Endometrium (tissue), 2 donors: ENCODE results near the gene PRKCH.

ENCODE experiments used
- FAIRE-seq: peaks from 2 replicates; lab custom pipeline; 2012; peaks lifted over from hg19 to GRCh38; lab: Jason Lieb, UNC
- donor health status: control.
- donor health status: control.

Gene PRKCH

GRCh38 chr14:61533513-61534255 lies 212.3 kb downstream of the PRKCH start:
- FAIRE-seq, result no peak

- FAIRE-seq, result no peak
Observed at GRCh38 chr14:61535032-61535431, 213.7 kb downstream of the PRKCH start.

GRCh38 chr14:61535458-61535857 lies 214.1 kb downstream of the PRKCH start:
- FAIRE-seq, result no peak

GRCh38 chr14:61536661-61537562 lies 215.5 kb downstream of the PRKCH start:
- FAIRE-seq, result no peak

GRCh38 chr14:61537563-61538463 lies 216.4 kb downstream of the PRKCH start:
- FAIRE-seq, result no peak

- no peak for FAIRE-seq
Observed at GRCh38 chr14:61538464-61539022, 217.2 kb downstream of the PRKCH start.

- FAIRE-seq, result no peak
Observed at GRCh38 chr14:61539631-61540030, 218.3 kb downstream of the PRKCH start.

GRCh38 chr14:61540931-61541330 lies 219.6 kb downstream of the PRKCH start:
- no peak for FAIRE-seq

GRCh38 chr14:61542848-61543790 lies 221.7 kb downstream of the PRKCH start:
- no peak for FAIRE-seq

GRCh38 chr14:61543946-61544345 lies 222.6 kb downstream of the PRKCH start:
- FAIRE-seq, result no peak

GRCh38 chr14:61544448-61545330 lies 223.3 kb downstream of the PRKCH start:
- no peak for FAIRE-seq

GRCh38 chr14:61545726-61546455 lies 224.5 kb downstream of the PRKCH start:
- FAIRE-seq, result no peak

- no peak for FAIRE-seq
Observed at GRCh38 chr14:61547186-61548069, 226.0 kb downstream of the PRKCH start.

- FAIRE-seq, result no peak
Observed at GRCh38 chr14:61549425-61549824, 228.0 kb downstream of the PRKCH start.

- no peak for FAIRE-seq
Observed at GRCh38 chr14:61551384-61551783, 230.0 kb downstream of the PRKCH start.

GRCh38 chr14:61552241-61552640 lies 230.9 kb downstream of the PRKCH start:
- FAIRE-seq, result no peak

- no peak for FAIRE-seq
Observed at GRCh38 chr14:61553730-61554641, 232.6 kb downstream of the PRKCH start.
